NCI-H1694 treated with DMSO at 0.1 percent for 48 hours (cell line): ENCODE measurements around the gene UBASH3B.

ENCODE experiments used
- DNase-seq: peaks from one replicate; lab custom pipeline; 2025; lab: John Stamatoyannopoulos, UW

UBASH3B gene

DNA sequence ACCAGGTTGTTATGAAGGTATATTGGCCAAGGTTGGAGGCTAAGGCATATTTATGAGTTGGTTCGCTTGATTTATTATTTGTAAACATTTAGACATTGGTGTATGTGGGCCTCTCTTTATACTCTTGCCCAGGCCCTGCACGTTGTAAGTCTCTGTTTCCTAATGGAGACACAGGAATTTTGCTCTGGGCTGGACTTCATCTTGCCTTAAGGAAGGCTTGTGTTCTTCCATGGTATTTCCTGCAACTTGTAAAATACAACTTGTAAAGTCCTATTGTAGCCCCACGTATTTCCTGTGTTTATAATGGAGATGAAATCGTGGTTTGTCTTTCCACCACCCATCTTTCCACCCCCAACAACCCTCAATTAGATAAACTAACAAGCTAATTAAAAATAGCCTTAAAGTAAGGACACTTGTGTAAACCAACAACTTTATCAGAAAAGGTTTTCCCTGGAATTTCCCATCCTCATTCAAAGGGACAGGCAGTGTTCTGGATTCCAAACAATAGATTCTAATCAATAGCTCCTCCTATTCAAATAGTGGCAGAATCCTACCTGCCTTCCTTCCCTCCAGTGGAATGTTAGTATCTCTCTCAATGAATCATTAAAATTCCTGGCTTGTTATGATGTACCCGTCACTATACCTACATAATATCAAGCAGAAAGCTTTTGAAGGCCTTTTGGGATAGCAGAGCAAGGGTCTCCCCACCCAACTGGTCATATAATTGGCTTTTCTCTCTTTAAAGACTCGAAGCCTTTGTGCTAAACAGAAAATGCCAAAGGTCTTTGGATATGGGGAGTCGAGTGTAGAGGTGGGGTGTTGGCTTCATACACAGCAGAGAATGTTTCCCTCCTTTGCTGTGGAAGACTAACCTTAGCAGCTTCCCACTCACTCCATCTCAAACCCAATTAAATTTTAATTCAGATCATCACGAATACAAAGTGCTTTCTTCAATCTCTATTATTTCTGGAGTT lies 77.1 kb downstream of the UBASH3B start:
- DNase-seq = no peak

DNA sequence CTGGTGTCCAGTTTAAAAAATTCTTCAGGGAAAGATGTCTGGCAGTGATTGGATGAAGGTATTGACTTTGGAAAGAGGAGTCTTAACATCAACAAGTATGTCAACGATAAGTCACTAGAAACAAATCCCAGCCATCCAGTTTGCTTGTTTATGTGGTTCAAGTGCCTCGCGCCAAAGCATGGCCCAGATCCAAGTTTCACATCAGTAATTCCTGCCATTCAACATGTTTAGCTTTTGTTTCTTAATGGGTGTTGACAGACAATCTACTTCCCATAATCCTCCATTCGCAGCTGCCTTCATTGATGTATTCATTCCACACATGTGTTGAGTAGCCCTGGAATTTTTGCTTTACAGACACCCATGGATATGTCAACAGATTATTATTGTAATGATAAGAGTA lies 77.8 kb downstream of the UBASH3B start:
- DNase-seq = no peak

DNA sequence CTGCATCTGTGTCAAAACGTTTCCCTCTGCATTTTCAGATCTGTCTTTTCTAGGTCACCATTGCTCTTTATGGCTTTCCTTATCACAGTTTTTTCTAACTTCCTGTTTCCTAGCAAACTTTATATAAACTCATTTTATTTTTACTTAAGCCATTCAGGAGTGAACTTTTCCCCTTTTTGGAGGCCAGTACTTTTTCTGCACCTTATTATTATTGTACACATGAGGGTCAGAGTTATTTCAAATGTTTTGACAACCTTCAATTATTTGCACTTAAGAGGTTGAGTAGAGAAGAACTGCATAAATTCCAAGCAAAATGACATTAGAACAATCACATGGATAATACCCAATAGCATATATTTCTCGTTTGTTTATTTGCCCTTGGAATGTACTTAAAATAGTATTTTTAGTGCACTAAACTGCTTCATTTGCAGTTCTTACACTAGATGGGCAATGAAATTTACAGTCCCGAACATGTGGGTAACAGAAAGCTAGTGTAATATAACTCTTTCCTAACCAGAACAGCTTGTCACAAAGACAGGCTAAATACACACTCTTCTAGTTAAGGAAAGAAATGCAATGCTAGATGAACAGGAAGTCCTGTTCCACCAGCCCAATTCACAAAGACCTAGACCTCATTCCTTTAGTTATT lies 79.5 kb downstream of the UBASH3B start:
- no peak for DNase-seq

DNA sequence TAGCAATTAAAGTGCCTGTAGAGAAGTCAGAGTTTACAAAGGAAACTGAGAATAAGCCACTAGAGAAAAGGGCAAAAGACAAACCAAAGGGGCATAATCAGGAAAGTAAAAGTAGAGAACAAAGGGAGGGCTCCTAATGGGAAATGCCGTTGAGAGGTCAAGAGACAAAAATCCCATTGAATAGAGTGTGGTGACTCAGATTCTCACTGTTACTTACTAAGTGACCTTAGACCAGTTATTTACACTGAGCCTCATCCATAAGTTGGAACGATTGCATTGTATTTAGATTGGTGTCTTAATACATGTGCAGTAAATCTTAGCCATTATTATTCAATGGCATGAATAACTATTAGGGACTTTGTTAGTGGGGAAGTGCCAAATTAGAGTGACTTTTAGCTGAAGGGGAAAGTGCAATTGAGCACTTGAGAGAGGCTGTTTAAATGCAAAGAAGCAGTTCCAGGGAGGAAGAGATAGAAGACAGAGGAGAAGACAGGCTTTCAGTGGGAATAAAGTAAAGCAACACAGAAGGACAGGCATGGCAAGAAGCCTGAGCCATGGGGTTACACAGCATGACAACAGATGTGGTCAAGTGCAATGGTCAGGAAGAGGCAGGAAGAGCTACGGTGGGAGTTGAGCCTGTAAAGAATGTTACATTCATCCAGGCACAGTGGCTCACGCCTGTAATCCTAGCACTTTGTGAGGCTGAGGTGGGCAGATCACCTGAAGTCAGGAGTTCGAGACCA lies 82.6 kb downstream of the UBASH3B start:
- DNase-seq = no peak

DNA sequence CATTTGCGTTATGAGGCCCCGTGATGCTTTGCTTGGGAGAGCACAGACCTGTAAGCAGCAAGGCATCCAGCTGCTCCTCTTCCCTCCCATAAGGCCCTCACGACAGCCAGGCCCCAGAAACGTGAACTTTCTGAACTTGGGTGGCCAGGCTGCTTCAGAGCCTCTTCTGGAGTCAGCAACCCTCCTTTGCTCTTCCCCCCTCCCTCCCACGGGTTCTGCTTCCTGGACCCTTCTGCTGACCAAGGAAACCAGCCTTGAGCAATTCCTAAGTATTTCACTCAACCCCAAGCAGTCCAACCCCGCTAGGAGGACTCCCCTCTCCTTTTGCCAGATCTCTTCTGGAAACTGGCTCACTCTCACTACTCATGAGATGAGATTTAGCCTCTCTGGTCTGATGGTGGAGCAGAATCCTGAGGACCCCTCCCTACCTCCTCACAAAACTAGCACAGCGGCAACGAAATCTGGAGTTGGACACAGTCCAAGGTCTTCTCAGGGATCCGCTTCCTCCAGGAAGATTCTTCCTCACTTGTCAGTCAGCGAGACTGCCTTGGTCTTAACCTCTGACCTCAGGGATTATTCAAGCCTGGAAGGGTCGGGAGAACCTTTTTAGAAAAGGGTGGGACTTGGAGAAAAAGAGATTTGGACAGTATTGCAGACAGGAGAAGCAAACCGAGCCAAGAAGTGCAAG lies 86.2 kb downstream of the UBASH3B start:
- no peak for DNase-seq

DNA sequence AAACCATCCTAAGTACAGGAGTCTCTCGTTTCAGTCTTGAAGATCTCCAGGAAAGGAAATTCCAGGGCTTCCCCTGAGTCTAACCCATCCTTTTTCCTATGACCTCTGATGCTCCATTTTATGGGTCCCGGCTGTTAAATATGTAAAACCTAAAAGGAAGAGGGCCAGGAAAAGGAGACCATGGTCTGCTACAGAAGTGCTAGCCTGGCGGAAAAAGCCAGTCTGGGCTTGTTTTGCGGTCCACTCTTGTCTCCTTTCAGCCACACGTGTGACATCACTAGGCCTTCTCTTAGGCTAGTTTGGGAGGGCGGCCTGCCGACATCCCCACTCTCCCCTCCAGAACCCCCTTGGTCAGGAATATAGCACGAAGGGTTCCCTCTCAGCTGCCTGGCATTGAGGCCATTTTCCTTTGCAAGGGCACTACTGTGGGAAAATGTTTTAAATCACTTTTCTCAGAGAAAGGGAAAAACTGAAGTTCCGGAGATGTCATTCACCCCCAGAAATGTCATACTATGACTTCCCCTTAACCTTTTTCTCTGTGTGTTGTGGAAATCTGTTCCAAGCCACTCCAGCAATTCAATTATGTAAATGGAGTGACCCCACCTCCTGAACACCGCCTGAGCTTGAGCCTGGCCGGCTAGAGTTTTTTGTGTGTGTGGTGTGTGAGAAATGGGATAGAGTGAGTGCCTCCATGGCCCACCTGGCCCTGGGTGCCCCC lies 86.9 kb downstream of the UBASH3B start:
- DNase-seq = no peak

DNA sequence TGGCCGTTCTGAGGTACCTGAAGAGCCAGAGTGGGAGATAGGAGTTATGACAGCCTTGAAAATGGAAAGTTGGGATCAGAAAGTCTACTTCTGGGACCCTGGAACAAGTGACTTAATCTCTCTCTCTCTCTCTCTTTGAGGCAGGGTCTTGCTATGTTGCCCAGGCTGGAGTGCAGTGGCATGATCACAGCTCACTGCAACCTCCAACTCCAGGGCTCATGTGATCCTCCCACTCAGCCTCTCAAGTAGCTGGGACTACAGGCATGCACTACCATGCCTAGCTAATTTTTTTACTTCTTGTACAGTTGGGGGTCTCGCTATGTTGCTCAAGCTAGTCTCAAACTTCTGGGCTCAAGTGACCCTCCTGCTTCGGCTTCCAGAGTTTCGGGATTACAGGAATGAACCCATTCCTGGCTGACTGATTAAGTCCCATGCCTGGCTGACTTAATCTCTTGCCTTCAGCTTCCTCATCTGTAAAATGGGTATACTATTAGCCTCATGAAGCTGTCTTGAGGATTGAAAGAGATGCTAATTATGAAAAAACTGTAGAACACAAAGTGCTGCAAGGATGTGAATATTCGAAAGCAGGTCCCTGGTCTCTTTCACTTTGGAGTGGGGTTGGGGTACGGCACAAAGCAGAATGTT lies 87.7 kb downstream of the UBASH3B start:
- DNase-seq = no peak

DNA sequence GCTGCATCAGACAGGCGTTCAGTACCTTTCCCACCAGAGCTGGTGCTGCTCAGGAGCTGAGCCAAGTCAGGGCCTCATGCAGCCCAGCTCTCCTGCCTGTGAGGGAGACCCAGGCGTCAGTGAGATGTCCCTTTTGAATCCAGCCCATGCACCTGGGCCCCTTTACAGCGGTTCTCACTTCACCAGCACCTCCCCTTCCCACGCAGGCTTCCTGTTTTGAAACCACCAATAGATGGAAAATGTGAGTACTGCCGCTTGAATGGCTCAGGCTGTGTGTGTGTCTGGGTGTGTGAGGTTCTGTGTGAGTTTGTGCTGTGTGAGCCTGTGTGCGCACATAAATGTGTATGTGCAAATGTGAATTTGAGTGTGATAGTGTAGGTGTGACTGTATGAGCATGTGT lies 88.4 kb downstream of the UBASH3B start:
- DNase-seq = no peak

DNA sequence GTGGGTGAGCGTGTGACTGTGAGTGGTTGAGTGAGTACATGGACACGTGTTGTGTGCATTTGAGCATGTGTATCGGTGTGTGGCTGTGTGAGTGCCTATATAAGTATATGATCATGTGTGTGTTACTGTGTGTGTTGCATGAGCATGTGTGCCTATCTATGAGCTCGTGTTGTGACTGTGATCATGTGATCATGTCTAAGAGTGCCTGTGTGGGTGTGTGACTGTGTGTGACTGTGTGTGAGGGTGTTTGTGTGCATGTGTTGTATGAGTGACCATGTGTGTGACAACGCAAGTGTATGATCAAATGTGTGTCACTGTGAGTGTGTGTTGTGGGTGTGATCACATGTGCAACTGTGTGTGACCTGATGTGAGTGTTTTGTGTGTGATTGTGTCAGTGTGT lies 88.8 kb downstream of the UBASH3B start:
- no peak for DNase-seq

DNA sequence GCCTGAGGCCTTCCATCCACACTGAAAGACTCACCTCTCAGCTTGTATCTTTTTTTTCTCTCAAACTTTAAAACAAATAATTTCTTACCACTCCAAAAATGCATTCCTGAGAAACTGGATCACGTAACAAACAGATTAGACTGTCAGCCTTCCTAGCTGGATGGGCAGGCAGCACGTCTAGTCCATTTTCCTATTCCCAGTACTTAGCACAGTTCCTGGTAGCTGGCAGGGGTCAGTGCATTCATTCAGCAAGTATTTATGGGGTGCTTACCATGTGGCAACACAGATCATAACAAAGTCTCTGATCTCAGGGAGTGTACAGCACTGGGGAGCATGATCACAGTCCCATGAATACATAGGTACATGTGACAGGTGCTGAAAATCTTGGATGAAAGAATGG lies 89.6 kb downstream of the UBASH3B start:
- no peak for DNase-seq

DNA sequence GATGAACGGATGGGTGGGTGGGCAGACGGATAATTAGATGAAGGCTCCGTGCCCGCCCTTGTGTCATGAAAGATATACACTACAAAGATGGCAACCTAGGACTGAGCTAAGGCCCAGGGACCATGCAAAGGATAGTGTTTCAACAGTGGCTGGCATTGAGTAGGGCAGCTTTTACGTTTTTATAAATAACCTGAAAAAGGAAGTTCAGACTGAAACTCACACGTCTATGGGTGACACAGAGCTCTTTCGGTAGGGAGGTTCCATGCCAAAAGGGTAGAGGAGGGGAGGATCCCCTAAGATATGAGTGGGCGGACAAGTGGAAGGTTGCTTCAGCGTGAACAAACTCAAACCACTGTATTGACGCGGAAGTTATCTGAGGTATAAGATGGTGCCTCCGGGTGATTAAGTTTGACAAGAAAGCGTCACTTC lies 90.5 kb downstream of the UBASH3B start:
- DNase-seq = no peak

DNA sequence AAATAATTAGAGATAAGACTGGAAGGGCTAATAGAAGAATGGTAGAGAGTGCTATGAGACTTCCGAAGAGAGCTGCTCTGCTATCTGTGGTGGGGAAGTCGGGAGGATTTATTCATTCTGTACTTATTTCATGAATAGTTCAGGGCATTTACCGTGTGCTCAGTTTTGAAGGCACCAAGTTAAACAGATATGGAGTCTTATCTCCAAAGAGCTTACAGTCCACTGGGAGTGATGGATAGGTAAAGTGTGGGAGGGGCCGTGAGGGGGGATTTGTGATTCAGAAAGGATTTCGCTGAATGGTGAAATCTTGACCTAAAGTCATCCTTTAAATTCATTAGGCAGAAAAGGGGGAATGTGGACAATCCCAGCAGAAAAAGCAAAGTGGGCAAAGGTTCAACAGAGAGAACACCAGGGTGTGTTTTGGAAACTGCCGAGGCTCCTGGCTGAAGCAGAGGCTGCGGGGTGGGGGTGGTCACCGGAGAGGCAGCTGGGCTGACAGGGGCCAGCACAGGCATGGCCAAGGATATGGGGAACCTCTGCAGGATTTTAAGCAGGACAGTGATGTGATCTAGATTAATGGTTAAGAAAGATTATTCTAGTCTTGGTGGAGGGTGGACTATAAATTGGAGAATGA lies 91.2 kb downstream of the UBASH3B start:
- no peak for DNase-seq

DNA sequence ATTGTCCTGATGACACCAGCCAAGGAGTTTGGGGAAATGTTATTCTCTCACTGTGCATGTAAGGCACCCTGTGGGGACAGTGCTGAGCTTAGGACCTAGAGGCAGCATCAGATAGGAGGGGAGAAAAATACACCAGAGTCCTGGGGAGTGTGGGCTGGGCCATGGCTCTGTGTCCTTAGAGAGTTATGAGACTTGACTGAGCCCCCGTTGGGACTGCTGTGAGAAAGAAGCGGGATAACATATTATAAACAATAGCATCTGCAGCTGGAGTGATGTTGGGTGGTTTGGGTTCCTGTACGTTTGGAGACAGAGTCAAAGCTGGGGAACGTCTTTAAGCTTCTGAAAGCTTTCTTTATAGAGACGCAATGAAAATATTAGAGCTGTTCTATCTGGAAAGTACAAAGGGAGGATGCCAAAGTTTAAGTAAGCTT lies 91.8 kb downstream of the UBASH3B start:
- no peak for DNase-seq

DNA sequence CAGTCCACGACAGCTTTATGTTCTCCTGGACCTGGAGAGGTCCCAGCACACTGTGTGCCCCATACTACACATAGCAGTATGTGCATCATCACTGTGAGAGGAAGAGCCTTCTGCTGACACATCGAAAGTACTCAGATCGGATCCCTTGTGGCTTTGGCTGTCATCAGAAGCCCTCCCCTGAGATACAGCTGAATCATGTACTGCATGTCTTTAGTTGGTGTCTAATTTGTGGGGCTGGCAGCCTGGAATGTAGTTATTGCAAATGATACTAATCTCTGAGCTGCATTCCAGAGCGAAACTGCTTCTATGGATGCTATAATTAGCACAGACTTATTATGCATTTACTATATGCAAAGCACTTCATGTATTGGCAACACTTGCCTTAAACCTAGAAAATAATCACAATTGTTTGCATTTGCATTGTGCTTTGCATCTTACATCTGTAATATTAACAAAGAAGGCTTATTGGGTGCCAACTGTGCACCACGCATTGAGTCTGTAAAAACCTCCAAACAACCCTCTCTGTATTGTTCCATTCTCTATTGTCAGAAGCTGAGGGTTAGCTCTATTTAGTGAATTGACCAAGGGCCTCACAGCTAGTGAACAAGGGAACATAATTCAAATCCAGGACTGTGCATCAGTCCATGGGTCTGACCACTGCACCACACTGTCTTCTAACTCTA lies 93.6 kb downstream of the UBASH3B start:
- DNase-seq = no peak

DNA sequence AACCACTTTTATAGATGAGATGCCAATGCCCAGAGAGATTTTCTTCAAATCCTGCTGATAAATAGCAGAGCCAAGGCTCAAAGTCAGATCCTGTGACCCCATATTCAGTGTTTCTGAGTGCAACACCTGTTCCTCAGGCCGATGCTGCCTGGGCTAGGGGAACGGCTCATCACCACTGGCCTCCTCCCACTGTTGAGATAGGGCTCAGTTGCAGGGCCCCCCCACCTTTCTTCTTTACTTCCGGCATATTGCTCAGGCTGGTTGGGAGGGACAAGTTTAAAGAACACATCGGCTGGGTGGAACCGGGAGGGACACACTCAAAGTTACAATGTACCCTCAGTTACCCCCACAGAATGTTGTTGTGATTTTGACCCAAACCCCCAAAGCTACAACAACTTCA lies 94.5 kb downstream of the UBASH3B start:
- no peak for DNase-seq

DNA sequence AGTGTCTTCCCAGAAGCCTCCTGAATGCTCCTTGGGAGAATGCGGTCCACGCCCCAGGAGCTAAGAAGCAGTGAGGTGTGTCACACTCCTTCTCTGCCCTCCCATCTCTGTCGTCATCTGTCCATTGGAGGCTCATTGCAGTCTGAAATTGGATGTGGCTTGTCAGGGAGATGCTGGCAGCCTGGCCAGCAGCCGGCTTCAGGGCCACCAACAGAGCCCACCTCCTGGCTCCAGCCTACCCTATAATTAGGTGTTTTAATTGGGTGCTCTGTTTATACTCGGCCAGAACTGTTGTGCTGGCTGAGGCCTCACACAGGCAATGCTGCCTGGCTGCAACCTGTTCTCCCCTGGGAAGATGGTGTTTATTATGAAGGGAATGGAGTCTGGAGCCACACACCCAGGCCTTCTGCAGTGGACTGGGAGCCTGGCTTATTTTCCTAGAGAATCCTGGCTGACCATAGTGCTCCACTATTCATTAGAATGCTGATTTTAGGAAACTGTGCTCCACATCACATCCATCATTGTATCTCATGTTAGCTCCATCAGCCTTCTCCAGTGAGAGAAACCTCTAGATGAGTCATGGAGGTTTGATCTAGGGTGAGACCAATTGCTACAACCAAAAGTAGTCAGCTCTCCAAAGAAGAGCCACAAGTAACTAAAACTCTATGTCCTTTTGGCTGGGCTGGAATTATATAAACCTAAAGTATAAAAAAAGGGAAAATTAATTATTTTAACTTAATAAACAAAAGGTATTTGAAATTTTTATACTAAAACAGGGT lies 96.0 kb downstream of the UBASH3B start:
- DNase-seq = no peak

DNA sequence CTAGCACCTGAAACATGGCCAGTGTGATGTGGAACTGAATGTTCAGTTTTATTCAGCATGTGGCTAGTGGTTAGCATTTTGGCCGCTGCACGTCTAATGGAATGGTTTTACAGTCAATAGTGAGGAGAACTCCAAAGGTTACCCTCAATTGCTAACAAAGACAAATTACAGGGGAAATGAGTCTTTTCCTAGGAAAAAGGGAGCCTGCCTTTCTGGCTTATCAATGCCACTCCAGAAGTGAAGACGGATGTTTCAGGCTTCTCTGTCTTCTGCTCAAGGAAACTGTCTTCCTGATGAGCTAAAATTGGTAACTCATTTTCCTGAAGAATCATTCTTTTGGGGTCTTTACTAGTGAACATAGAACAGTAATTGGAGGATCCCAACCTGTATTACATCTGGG lies 98.5 kb downstream of the UBASH3B start:
- no peak for DNase-seq

DNA sequence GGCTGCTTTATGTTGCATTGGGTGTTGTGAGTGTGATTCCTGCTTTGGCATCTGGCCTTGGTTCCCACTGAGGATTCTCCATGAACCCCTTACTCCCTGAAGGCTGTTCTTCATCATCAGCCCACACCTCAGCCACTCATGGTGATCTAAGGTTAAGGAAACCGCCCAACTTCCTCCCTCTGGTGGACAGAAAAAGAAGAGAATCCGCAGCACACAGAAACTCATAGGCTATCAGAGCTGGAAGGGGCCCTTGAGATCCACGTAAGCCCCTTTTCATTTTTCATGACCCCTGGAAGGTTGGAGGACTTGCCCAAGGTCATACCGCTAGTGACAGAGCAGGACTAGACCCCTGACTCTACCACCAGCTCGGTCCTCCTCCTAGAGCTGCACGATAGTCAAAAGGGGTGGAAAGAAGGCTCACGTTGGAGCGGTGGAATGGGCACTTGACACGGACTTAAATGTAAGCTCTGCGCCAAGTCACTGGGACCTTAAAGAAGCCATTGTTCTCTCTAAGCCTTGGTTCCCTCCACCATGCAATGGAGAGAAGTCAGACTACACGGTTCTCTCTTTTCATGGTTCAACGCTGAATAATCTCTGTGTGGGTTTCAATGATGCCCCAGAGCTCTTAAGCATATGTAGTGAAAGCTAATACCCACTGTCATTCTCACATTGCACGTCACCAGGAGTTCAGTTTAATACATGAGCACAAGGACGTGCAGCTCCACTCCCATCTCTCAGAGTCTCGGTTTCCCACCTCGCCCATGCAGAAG lies 99.2 kb downstream of the UBASH3B start:
- no peak for DNase-seq
